GM13976 (cell line): Measurements from ENCODE around the gene GARNL3.

Experiments
- DNase-seq: peaks from one replicate; pipeline ENCODE4 v3.0.0; 2012; ENCODE audit warnings: low spot score
- CTCF ChIP-seq: IDR thresholded peaks from 2 replicates; pipeline ENCODE4 v1.5.1; 2012; ENCODE audit warnings: borderline replicate concordance, mild to moderate bottlenecking; ENCODE audit not compliant: insufficient read depth; ENCODE audit errors: extremely low read depth, missing control alignments, control extremely low read depth
- in situ Hi-C: fragments of 300-500 bp; cut with MboI; formaldehyde crosslinking; loops from one replicate; pipeline ENCODE4 v1.12.0; 2022; ENCODE audit warnings: low sequenced_read_pairs, mixed read lengths, inconsistent platforms; ENCODE audit not compliant: unreplicated experiment

The GARNL3 gene

GRCh38 chr9:127290561-127291065 is 26.0 kb downstream of the GARNL3 start:
- DNase-seq, result no peak
- in situ Hi-C loops, result no loop called here
- no peak for TF ChIP-seq CTCF

- no peak for TF ChIP-seq CTCF
- no peak for DNase-seq
- in situ Hi-C loops, result no loop called here
Measured at GRCh38 chr9:127291246-127291778, 26.7 kb downstream of the GARNL3 start.

GRCh38 chr9:127292415-127292814 is 27.8 kb downstream of the GARNL3 start:
- in situ Hi-C loops, result no loop called here
- DNase-seq, result no peak
- no peak for TF ChIP-seq CTCF

GRCh38 chr9:127293328-127293727 is 28.8 kb downstream of the GARNL3 start:
- no peak for DNase-seq
- no peak for TF ChIP-seq CTCF
- in situ Hi-C loops, result no loop called here

- TF ChIP-seq CTCF, result no peak
- no peak for DNase-seq
- in situ Hi-C loops, result no loop called here
Measured at GRCh38 chr9:127293767-127294166, 29.2 kb downstream of the GARNL3 start.

GRCh38 chr9:127295005-127295404 is 30.4 kb downstream of the GARNL3 start:
- in situ Hi-C loops, result no loop called here
- DNase-seq, result no peak

More at GRCh38 chr9:127295005-127295404, 30.4 kb downstream of the GARNL3 start:
- no peak for TF ChIP-seq CTCF
